ENCODE measurements around the gene NF1.

NF1 gene

DNA sequence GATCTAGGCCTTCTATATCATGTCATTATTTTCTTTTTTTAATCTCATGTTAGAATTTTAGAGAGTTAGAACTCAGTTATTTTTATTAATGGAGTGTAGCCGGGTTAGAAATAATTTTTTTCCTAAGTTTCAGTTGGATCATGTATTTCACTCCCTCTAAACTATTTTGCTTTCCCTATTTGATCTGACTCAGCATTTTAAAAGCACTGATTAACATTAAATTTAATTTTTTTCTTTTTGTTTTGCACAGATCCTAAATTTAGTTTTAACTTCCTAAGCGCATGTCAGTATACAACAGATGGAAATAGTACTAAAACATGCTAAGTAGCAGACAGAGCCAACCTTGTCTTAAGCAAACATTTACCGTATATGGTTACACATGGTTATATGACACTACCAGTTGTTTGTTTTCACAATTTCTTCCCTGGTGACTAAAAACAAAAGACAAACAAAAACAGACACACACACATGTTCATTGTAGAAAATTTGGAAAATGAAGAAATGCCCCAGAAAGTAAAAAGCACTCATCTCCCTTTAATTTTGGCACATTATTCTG is 263.1 kb downstream of the NF1 start:
- ChIA-PET POLR2A (no interaction called here), CTCF (no interaction called here)
- TF ChIP-seq, protein P1, sequence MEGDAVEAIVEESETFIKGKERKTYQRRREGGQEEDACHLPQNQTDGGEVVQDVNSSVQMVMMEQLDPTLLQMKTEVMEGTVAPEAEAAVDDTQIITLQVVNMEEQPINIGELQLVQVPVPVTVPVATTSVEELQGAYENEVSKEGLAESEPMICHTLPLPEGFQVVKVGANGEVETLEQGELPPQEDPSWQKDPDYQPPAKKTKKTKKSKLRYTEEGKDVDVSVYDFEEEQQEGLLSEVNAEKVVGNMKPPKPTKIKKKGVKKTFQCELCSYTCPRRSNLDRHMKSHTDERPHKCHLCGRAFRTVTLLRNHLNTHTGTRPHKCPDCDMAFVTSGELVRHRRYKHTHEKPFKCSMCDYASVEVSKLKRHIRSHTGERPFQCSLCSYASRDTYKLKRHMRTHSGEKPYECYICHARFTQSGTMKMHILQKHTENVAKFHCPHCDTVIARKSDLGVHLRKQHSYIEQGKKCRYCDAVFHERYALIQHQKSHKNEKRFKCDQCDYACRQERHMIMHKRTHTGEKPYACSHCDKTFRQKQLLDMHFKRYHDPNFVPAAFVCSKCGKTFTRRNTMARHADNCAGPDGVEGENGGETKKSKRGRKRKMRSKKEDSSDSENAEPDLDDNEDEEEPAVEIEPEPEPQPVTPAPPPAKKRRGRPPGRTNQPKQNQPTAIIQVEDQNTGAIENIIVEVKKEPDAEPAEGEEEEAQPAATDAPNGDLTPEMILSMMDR (IDR thresholded peaks at IDR 0.05; ENCODE audit: control extremely low read depth, extremely low read depth, low read depth, missing control alignments): no peak
- DNase-seq (ENCODE audit: extremely low spot score): no peak

DNA sequence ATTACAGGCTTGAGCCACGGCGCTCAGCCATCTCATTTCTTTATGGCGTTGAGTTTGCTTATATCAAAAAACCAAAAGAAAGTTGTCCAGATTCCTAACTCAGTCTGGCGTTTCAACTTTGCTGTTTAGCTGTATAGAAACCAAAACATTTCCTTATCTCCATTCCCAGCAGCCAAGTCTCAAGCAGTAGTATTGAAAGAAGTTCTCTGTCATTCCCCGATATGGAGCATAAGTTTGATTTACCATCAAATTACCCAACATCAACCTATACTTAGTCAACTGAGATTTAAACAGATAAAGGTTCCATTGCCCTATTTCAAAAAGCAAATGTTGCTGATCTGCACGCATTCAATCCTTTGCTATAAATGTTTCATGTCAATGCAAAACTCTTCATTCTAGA is 269.2 kb downstream of the NF1 start:
- ChIA-PET POLR2A (no interaction called here), CTCF (no interaction called here)
- TF ChIP-seq, protein P1 (IDR thresholded peaks at IDR 0.05; ENCODE audit: control extremely low read depth, extremely low read depth, low read depth, missing control alignments): no peak
- DNase-seq (ENCODE audit: extremely low spot score): no peak

DNA sequence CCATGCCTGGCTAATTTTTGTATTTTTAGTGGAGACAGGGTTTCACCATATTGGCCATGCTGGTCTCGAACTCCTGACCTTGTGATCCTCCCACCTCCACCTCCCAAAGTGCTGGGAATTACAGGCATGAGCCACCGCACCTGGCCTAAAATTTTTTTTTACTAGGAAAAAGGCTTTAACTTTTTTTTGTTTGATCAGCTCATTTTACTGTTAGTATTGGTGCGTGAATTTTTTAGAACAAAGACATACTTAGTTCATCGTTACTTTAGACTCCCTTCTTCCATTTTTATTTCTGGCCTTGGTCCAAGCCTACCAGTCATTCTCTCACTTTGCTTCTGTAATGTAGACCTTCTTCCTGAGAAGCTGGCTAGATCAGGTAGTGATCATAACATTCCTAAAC is 271.3 kb downstream of the NF1 start:
- TF ChIP-seq, protein P1 (IDR thresholded peaks at IDR 0.05; ENCODE audit: control extremely low read depth, extremely low read depth, low read depth, missing control alignments): no peak
- ChIA-PET POLR2A (no interaction called here), CTCF (interaction anchor here (0.7 to 1.5 kb wide), 5 partner anchors 9 to 476 kb away, joined by 3 read pairs; no protein-coding TSS in a partner anchor)
- no peak for DNase-seq (ENCODE audit: extremely low spot score)

DNA sequence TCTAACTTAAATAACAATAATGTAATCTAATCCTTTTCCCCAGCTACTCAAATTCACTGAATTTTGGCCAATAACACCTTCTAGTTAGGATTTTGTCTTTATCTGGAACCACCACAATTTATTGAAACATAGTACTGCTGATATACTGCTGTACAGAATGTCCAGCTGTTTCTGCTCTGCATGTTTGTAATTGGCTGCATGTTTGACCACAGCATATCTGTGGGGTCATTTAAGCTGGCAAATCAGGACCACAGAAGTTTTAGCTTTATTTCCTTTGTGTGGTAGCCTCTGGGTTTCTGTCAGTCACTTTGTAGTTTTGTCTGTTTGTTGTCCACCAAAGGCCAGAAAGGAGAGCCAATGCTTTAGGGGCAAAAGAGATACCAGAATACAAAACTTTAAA is 274.5 kb downstream of the NF1 start:
- TF ChIP-seq, protein P1 (IDR thresholded peaks at IDR 0.05; ENCODE audit: control extremely low read depth, extremely low read depth, low read depth, missing control alignments): no peak
- ChIA-PET POLR2A (no interaction called here), CTCF (interaction anchor here (1.0 to 1.4 kb wide), 2 partner anchors 20 to 31 kb away, joined by 4 read pairs; no protein-coding TSS in a partner anchor)

DNA sequence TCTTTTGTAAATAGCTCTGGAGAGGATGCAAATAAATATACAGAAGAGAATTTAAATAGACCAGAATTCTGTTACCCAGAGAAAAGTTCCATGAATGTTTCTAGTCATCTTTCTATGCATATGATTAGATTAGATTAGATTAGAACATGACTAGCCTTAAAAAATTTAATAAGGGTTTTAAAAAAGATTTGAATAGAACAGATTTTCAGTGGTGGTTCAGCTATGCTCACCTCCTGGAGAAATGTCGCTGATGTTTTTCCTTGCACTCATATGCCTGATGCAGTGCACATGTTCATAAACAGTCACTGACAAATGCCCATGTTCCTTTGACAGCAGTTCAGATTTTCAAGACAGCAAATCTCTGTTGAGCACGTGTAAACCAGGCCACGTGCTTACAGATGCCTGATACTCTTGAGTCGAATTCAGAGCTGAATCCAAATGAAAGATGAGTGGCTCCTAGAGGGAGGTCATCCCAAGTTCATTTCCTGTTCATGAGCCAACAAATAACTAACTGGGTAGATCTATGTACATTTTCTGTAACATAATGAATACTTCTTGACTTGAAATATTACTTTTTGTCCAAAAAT is 276.8 kb downstream of the NF1 start:
- DNase-seq (ENCODE audit: extremely low spot score): no peak
- TF ChIP-seq, protein P1 (IDR thresholded peaks at IDR 0.05; ENCODE audit: control extremely low read depth, extremely low read depth, low read depth, missing control alignments): no peak
- POLR2A ChIA-PET: no interaction called here
- CTCF ChIA-PET: interaction anchor here (1.3 to 2.1 kb wide), 4 partner anchors 9 to 18 kb away, joined by 4 to 8 read pairs (median 6); no protein-coding TSS in a partner anchor

More for the DNA sequence above, 274.5 kb downstream of the NF1 start:
- DNase-seq (ENCODE audit: extremely low spot score): no peak

DNA sequence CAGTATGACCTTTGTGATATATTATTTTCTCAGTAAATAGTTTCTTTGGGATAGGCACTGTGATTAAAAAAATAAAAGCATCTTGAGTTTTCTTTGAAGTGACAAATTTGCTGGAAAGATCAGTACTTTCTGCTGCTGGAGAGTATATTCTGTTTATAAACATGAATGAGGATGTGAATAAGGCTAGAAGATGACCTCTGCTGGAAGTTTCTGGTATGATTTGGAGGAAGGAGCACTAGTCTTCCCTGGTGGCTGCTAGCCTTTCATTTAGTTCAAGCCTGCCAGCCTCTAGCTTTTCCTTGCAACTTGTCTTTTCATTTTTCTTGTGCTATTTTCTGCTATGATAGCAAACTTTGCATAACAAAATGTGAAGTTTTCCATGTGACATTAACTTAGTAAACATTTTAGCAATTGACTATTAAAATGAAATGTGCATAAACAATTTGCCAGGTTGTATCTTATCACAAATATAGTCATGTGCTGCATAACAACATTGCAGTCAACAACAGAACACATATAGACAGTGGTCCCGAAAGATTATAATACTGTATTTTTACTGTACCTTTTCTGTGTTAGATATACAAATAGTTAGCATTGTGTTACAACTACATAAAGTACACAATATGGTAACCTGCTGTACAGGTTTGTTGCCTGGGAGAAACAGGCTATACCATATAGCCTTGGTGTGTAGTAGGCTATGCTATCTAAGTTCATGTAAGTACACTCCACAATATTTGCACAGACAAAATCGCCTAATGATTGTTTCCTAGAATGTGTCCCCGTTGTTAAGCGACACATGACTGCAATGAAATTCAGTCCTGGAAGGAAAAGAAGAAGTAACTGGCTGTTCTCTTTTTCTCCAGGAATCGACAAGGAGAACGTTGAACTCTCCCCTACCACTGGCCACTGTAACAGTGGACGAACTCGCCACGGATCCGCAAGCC is 278.6 kb downstream of the NF1 start:
- TF ChIP-seq, protein P1 (IDR thresholded peaks at IDR 0.05; ENCODE audit: control extremely low read depth, extremely low read depth, low read depth, missing control alignments): peak; percentile 56
- CTCF ChIA-PET: interaction anchor here (0.8 to 2.6 kb wide), 13 partner anchors 9 to 313 kb away, joined by 3 to 12 read pairs (median 3); no protein-coding TSS in a partner anchor
- POLR2A ChIA-PET: no interaction called here
- peak; percentile 40 for DNase-seq (ENCODE audit: extremely low spot score)
